ENCODE data around the gene PPP2R2C. TPM values are rescaled to one million over a fixed set of nuclear protein-coding genes. Genes with fewer than 3 reads are reported as not detected.

PPP2R2C gene
- total RNA-seq, 6 experiments from 2014 or later: 0.14 to 0.25 (median 0.23) TPM; not detected in 2

DNA sequence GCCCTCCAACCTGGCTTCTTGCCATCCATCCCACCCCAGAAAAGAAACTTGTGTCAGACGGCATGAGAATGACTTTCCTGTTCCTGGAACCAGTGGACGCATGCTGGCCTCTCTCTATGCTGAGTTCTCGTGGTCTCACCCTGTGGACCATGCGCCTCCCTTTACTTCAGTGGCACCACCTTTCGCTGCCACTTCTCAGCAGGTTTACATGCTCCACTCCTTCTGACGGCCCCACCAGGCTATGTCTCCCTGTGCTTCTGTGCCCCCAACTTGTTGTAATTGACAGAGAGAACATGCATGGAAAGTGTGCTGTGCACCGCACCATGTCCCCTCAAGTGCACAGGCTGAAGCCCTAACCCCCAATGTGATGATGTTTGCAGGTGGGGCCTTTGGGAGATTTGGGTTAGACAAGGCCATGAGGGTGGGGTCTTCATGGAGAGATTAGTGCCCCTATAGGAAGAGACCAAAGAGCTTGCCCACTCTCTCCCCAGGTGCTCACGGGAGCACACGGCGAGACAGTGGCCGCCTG, 3.1 kb upstream of the PPP2R2C start:
- TF ChIP-seq, protein P1, sequence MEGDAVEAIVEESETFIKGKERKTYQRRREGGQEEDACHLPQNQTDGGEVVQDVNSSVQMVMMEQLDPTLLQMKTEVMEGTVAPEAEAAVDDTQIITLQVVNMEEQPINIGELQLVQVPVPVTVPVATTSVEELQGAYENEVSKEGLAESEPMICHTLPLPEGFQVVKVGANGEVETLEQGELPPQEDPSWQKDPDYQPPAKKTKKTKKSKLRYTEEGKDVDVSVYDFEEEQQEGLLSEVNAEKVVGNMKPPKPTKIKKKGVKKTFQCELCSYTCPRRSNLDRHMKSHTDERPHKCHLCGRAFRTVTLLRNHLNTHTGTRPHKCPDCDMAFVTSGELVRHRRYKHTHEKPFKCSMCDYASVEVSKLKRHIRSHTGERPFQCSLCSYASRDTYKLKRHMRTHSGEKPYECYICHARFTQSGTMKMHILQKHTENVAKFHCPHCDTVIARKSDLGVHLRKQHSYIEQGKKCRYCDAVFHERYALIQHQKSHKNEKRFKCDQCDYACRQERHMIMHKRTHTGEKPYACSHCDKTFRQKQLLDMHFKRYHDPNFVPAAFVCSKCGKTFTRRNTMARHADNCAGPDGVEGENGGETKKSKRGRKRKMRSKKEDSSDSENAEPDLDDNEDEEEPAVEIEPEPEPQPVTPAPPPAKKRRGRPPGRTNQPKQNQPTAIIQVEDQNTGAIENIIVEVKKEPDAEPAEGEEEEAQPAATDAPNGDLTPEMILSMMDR (IDR thresholded peaks at IDR 0.05): no peak
- H3K36me3 Mint-ChIP-seq (ENCODE audit: low read depth): no peaks in the 10 kb centered on the region
- no peak for DNase-seq
- H3K27ac Mint-ChIP-seq: no peak overlapping the region
- H3K4me1 Mint-ChIP-seq (ENCODE audit: low read depth): no peaks in the 10 kb centered on the region
- H3K27me3 Mint-ChIP-seq (ENCODE audit: insufficient read depth): peaks cover 25% of the 10 kb centered on the region
- H3K9me3 Mint-ChIP-seq: no peaks in the 10 kb centered on the region
- no peak overlapping the region for H3K4me3 Mint-ChIP-seq

- Mint-ChIP-seq H3K9me3 (no peaks in the 10 kb centered on the region), H3K36me3 (ENCODE audit: low read depth) (no peaks in the 10 kb centered on the region), H3K27ac (no peak overlapping the region), H3K4me3 (no peak overlapping the region), H3K4me1 (ENCODE audit: low read depth) (no peaks in the 10 kb centered on the region), H3K27me3 (ENCODE audit: insufficient read depth) (peaks cover 30% of the 10 kb centered on the region)
- TF ChIP-seq, protein P1 (IDR thresholded peaks at IDR 0.05): no peak
- no peak for DNase-seq
These were observed 2.5 kb upstream of the PPP2R2C start for GRCh38 chr4:6474705-6475457.

DNA sequence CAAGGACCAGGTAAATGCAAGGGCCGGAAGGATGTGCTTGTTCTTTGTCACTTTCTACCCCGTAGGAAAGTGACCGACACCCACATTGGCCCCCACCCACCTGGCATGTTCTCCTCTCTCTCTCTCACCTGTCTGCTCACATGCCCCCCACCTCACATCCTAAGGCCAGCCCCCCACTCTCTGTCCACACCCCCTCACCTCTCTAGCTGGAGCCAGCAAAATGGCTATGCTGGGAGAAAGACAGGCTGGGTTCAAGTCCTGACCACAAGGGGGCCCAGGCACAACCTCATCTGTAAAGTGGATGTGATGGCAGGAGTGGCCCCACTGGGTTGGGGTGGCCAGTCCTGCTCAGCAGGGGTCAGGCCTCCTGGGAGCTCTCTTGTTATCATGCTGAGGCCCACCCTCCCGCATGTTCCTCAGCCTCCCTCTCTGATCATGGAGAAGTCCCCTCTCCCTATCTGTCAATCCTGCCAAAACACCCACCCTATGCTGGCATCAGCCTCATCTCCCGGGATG, 1.7 kb upstream of the PPP2R2C start:
- TF ChIP-seq, protein P1 (IDR thresholded peaks at IDR 0.05): peak; percentile 38; the same call in 1 of the 2 replicates
- Mint-ChIP-seq H3K4me3 (no peak overlapping the region), H3K27me3 (ENCODE audit: insufficient read depth) (peaks cover 33% of the 10 kb centered on the region), H3K4me1 (ENCODE audit: low read depth) (no peaks in the 10 kb centered on the region), H3K27ac (no peak overlapping the region), H3K36me3 (ENCODE audit: low read depth) (no peaks in the 10 kb centered on the region), H3K9me3 (no peaks in the 10 kb centered on the region)
- no peak for DNase-seq

DNA sequence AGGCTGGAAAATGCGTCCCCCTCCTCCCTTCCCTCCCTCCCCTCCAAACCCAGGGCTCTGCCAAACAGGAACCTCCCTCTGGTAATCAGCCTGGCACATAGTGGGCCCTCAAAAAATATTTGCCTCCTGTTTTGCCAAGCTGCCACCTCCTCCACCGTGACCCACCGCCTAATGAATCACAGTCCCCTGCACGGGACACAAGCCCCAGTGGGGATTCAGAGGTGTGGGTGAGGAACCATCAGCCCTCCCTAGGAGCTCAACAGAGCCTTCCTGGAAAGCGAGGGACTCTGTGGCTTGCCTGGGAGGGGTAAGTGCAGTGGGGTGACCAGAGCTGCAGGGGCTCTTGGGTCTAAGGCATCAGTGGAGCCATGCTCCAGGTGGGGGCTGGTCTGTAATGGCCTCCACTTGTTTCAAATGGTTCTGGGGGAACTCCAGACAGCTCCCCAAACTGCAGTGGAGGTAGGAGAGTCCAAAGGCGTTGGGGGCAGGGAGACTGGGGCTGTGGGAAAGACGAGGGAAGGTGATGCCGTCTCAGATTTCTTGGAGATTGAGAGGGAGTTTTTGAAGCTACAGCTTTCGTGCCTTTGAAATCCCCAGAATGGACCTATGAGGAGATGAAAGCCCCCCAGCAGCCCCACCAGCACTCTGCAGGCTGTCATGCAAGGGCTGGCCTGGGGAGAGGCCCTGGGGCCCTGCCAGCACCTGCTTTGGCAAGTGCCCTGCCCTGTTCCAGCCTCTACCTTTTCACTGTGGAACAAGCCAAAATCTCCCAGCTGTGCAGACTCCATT, 1.0 kb upstream of the PPP2R2C start:
- no peaks in the 10 kb centered on the region for H3K4me1 Mint-ChIP-seq (ENCODE audit: low read depth)
- no peaks in the 10 kb centered on the region for H3K9me3 Mint-ChIP-seq
- no peak overlapping the region for H3K27ac Mint-ChIP-seq
- no peaks in the 10 kb centered on the region for H3K36me3 Mint-ChIP-seq (ENCODE audit: low read depth)
- no peak overlapping the region for H3K4me3 Mint-ChIP-seq
- TF ChIP-seq, protein P1 (IDR thresholded peaks at IDR 0.05): no peak
- no peak for DNase-seq
- H3K27me3 Mint-ChIP-seq (ENCODE audit: insufficient read depth): peaks cover 33% of the 10 kb centered on the region

DNA sequence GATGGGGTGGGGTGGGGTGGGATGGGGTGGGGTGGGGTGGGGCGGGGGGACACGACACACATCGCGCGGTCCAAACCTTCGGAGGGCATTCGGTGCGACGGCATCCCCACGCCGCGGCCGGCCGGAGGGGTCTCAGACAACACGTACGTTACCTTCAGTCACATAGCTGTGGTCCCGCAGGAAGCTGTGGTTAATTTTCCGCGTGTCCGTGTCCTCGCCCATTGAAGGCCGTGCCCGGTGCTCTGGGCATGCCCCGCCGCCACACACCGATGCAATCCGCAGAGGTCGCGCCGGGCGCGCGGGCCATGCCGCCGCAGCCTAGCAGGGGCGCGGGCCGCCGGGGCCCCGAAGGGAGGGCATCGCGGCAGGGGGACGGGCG, 417 bp downstream of the PPP2R2C start:
- H3K36me3 Mint-ChIP-seq (ENCODE audit: low read depth): no peaks in the 10 kb centered on the region
- TF ChIP-seq, protein P1 (IDR thresholded peaks at IDR 0.05): no peak
- no peak overlapping the region for H3K4me3 Mint-ChIP-seq
- DNase-seq: no peak
- H3K27me3 Mint-ChIP-seq (ENCODE audit: insufficient read depth): peaks cover 36% of the 10 kb centered on the region
- no peaks in the 10 kb centered on the region for H3K4me1 Mint-ChIP-seq (ENCODE audit: low read depth)
- no peaks in the 10 kb centered on the region for H3K9me3 Mint-ChIP-seq
- H3K27ac Mint-ChIP-seq: no peak overlapping the region

All from HFFc6 (cell line).